HepG2 (cell line): ENCODE measurements around the gene SSU72. TPM values are rescaled to one million over a fixed set of nuclear protein-coding genes. Genes with fewer than 3 reads are reported as not detected.

Source experiments
- AKAP8 ChIP-seq: sonication (generic); formaldehyde crosslinking; IDR thresholded peaks from 2 replicates; pipeline ENCODE4 v1.5.1; 2020; ENCODE audit warnings: mild to moderate bottlenecking, missing genetic modification reagents
- CBX2 ChIP-seq, 2 experiments: fragments of 200-600 bp in 1 of 2; sonication (generic); formaldehyde crosslinking in 1 of 2; IDR thresholded peaks; 2 replicates each; pipeline versions ENCODE4 v1.7.0 to v1.8.1; 2018 to 2022; ENCODE audit warnings: low read depth in 2 of 2, low read length in 1 of 2, mild to moderate bottlenecking in 1 of 2, missing genetic modification reagents in 1 of 2
- DNMT1 ChIP-seq: sonication (generic); formaldehyde crosslinking; IDR thresholded peaks from 2 replicates; pipeline ENCODE4 v1.5.1; 2020; ENCODE audit warnings: mild to moderate bottlenecking, missing genetic modification reagents
- GZF1 ChIP-seq: sonication (generic); formaldehyde crosslinking; IDR thresholded peaks from 2 replicates; pipeline ENCODE4 v1.5.1; 2020; ENCODE audit warnings: mild to moderate bottlenecking, missing genetic modification reagents
- HDAC2 ChIP-seq: sonication (generic); formaldehyde crosslinking; IDR thresholded peaks from 2 replicates; pipeline ENCODE4 v1.4.0; 2020; ENCODE audit warnings: missing genetic modification reagents
- HES4 ChIP-seq: sonication (generic); formaldehyde crosslinking; IDR thresholded peaks from 2 replicates; pipeline ENCODE4 v1.9.0; 2021; ENCODE audit warnings: mild to moderate bottlenecking, missing genetic modification reagents, borderline replicate concordance
- HIVEP1 ChIP-seq: sonication (generic); formaldehyde crosslinking; IDR thresholded peaks from 2 replicates; pipeline ENCODE4 v1.4.0; 2020; ENCODE audit warnings: mild to moderate bottlenecking, missing genetic modification reagents
- NR2F6 ChIP-seq, 2 experiments: IDR thresholded peaks; 2 replicates each; pipeline ENCODE4 v1.6.1; 2016; ENCODE audit warnings: antibody characterized with exemption in 1 of 2, mild to moderate bottlenecking in 1 of 2
- NR3C1 ChIP-seq: sonication (generic); formaldehyde crosslinking; IDR thresholded peaks from 2 replicates; pipeline ENCODE4 v1.4.0; 2020; ENCODE audit warnings: missing genetic modification reagents
- POGK ChIP-seq: sonication (generic); formaldehyde crosslinking; conservative IDR thresholded peaks from 2 replicates; pipeline ENCODE4 v1.8.0; 2022; ENCODE audit warnings: mild to moderate bottlenecking, moderate library complexity, missing genetic modification reagents
- SIN3A ChIP-seq: IDR thresholded peaks from 2 replicates; pipeline ENCODE4 v1.6.1; 2011; ENCODE audit warnings: low read depth, mild to moderate bottlenecking, control low read depth, low read length, borderline replicate concordance
- SNAI1 ChIP-seq: sonication (generic); formaldehyde crosslinking; IDR thresholded peaks from 2 replicates; pipeline ENCODE4 v1.5.0; 2020; ENCODE audit warnings: mild to moderate bottlenecking, missing genetic modification reagents, borderline replicate concordance
- TCF7L2 ChIP-seq: IDR thresholded peaks from 2 replicates; pipeline ENCODE4 v1.6.1; 2011; ENCODE audit warnings: mild to moderate bottlenecking, low read depth, low read length, moderate library complexity
- TFDP2 ChIP-seq: sonication (generic); formaldehyde crosslinking; IDR thresholded peaks from 2 replicates; pipeline ENCODE4 v1.4.0; 2020; ENCODE audit warnings: missing genetic modification reagents
- USF2 ChIP-seq, 2 experiments: sonication (generic) in 1 of 2; formaldehyde crosslinking in 1 of 2; IDR thresholded peaks; 2 replicates each; pipeline versions ENCODE4 v1.5.1 to v1.6.1; 2011 to 2020; ENCODE audit warnings: borderline replicate concordance in 1 of 2, low read depth in 1 of 2, low read length in 1 of 2, mild to moderate bottlenecking in 1 of 2, missing genetic modification reagents in 1 of 2, moderate library complexity in 1 of 2
- YEATS4 ChIP-seq: sonication (generic); formaldehyde crosslinking; IDR thresholded peaks from 2 replicates; pipeline ENCODE4 v1.4.0; 2020; ENCODE audit warnings: missing genetic modification reagents, borderline replicate concordance
- ZFP36L1 ChIP-seq: sonication (generic); formaldehyde crosslinking; IDR thresholded peaks from 2 replicates; pipeline ENCODE4 v1.8.0; 2022; ENCODE audit warnings: mild to moderate bottlenecking, missing genetic modification reagents, moderate library complexity
- ZFP36L2 ChIP-seq: sonication (generic); formaldehyde crosslinking; IDR thresholded peaks from 2 replicates; pipeline ENCODE4 v1.4.0; 2020; ENCODE audit warnings: missing genetic modification reagents
- ZFP90 ChIP-seq: sonication (generic); formaldehyde crosslinking; IDR thresholded peaks from 2 replicates; pipeline ENCODE4 v1.8.0; 2022; ENCODE audit warnings: missing genetic modification reagents, mild to moderate bottlenecking, inconsistent platforms, borderline replicate concordance
- ZNF207 ChIP-seq: fragments of 450-650 bp; IDR thresholded peaks from 2 replicates; pipeline ENCODE4 v1.6.1; 2016; ENCODE audit warnings: antibody characterized with exemption, borderline replicate concordance
- ZNF350 ChIP-seq: sonication (generic); formaldehyde crosslinking; IDR thresholded peaks from 2 replicates; pipeline ENCODE4 v1.4.0; 2020; ENCODE audit warnings: mild to moderate bottlenecking, low read depth, missing genetic modification reagents, borderline replicate concordance
- ZNF546 ChIP-seq: sonication (generic); formaldehyde crosslinking; conservative IDR thresholded peaks from 2 replicates; pipeline ENCODE4 v1.8.1; 2023; ENCODE audit warnings: mild to moderate bottlenecking, missing genetic modification reagents
- ZNF724P ChIP-seq: sonication (generic); formaldehyde crosslinking; IDR thresholded peaks from 2 replicates; pipeline ENCODE4 v1.8.0; 2022; ENCODE audit warnings: missing genetic modification reagents, borderline replicate concordance
- ZNF773 ChIP-seq: sonication (generic); formaldehyde crosslinking; IDR thresholded peaks from 2 replicates; pipeline ENCODE4 v1.4.0; 2020; ENCODE audit warnings: missing genetic modification reagents, borderline replicate concordance
- polyA plus RNA-seq, 8 experiments: library from polyadenylated mRNA; depleted of rRNA in 3 of 8; stranded (reverse) in 7 of 8; unstranded in 1 of 8; fragments of >200 nt; fragmentation: Illumina TruSeq in 4 of 8; extraction: Trizol in 4 of 8; gene quantifications; 2 replicates each; pipeline versions ENCODE4 v1.2.1 to v1.2.3, GENCODE V29; 2011 to 2016; ENCODE audit warnings: low read depth in 4 of 8, missing spikeins in 1 of 8, mixed read lengths in 1 of 8; ENCODE audit not compliant: insufficient read depth in 1 of 8
- total RNA-seq, 5 experiments: library from RNA; depleted of rRNA; stranded (reverse); fragments of >200 nt; fragmentation: Illumina TruSeq; extraction: Trizol; gene quantifications; 2 replicates each; pipeline ENCODE4 v1.2.3, GENCODE V29; 2016; ENCODE audit warnings: low read depth in 1 of 5

SSU72 gene
- total and polyA plus RNA-seq, 2 of the 13 experiments (the other 11 are each of a cell fraction or from before 2014, with no cell fraction given), result 42.8 to 67.1 TPM

- TF ChIP-seq HIVEP1 (CRISPR knock-in tag), result peak; percentile 66; the same call in 1 of the 2 replicates
- TF ChIP-seq ZFP90 (CRISPR knock-in tag), result peak; percentile 52; the same call in 1 of the 2 replicates
- TF ChIP-seq NR3C1 (CRISPR knock-in tag), result no peak
- peak; percentile 81; the same call in 1 of the 2 replicates for TF ChIP-seq ZNF724P (CRISPR knock-in tag)
- peak; percentile 96 for TF ChIP-seq TFDP2 (CRISPR knock-in tag)
- TF ChIP-seq SNAI1 (CRISPR knock-in tag), result no peak
- 0 out of 2 replicates have a peak, but pooled peaks have one; percentile 38 for TF ChIP-seq HES4 (CRISPR knock-in tag)
- peak; percentile 80; the same call in 1 of the 2 replicates for TF ChIP-seq YEATS4 (CRISPR knock-in tag)
- TF ChIP-seq POGK, result peak; percentile 89
- peak; percentile 84 for TF ChIP-seq HDAC2 (CRISPR knock-in tag)
- no peak; the same call in 1 of the 2 replicates for TF ChIP-seq GZF1 (CRISPR knock-in tag)
- TF ChIP-seq AKAP8 (CRISPR knock-in tag), result no peak
- peak; percentile 95 for TF ChIP-seq ZNF350
- peak; percentile 33; the same call in 1 of the 2 replicates for TF ChIP-seq ZNF546 (CRISPR knock-in tag)
- TF ChIP-seq ZNF207, result no peak
- no peak for TF ChIP-seq CBX2 (IDR thresholded peaks at IDR 0.05; ENCODE audit: low read depth, low read length)
- no peak for TF ChIP-seq CBX2 (CRISPR knock-in tag; IDR thresholded peaks at IDR 0.05; ENCODE audit: low read depth)
- 0 out of 2 replicates have a peak, but pooled peaks have one; percentile 42 for TF ChIP-seq ZFP36L1 (CRISPR knock-in tag)
- no peak for TF ChIP-seq TCF7L2
- no peak for TF ChIP-seq ZFP36L2
- TF ChIP-seq ZNF773, result no peak
- TF ChIP-seq DNMT1 (CRISPR knock-in tag), result no peak
- TF ChIP-seq USF2 (IDR thresholded peaks at IDR 0.05; ENCODE audit: low read depth, low read length), result no peak
- TF ChIP-seq USF2 (CRISPR knock-in tag; IDR thresholded peaks at IDR 0.05; ENCODE audit: borderline replicate concordance), result no peak; the same call in 1 of the 2 replicates
- TF ChIP-seq SIN3A, result peak; percentile 96; the same call in 1 of the 2 replicates
- TF ChIP-seq NR2F6 (IDR thresholded peaks at IDR 0.05), result no peak
- peak; percentile 39; the same call in 1 of the 2 replicates for TF ChIP-seq NR2F6 (CRISPR knock-in tag; IDR thresholded peaks at IDR 0.05)
These were observed 63.0 kb downstream of the SSU72 start, which contains the start of gene ATAD3A (continued) for GRCh38 chr1:1511533-1512285.
